ENCODE data around the gene SPEG.

The SPEG gene

GRCh38 chr2:219480004-219480403 lies 45.4 kb downstream of the SPEG start:
- DNase-seq (ENCODE audit: low spot score) = no peak

GRCh38 chr2:219482674-219483405 lies 48.2 kb downstream of the SPEG start:
- no peak for DNase-seq (ENCODE audit: low spot score)

GRCh38 chr2:219483451-219484342 lies 49.1 kb downstream of the SPEG start:
- DNase-seq (ENCODE audit: low spot score) = no peak

GRCh38 chr2:219484343-219485200 lies 49.9 kb downstream of the SPEG start:
- no peak for DNase-seq (ENCODE audit: low spot score)

- no peak for DNase-seq (ENCODE audit: low spot score)
These were observed 50.5 kb downstream of the SPEG start for GRCh38 chr2:219485201-219485580.

GRCh38 chr2:219486380-219486959 lies 51.8 kb downstream of the SPEG start:
- DNase-seq (ENCODE audit: low spot score) = no peak

GRCh38 chr2:219488149-219488843 lies 53.7 kb downstream of the SPEG start:
- no peak for DNase-seq (ENCODE audit: low spot score)

GRCh38 chr2:219488844-219489194 lies 54.2 kb downstream of the SPEG start:
- DNase-seq (ENCODE audit: low spot score) = no peak

- DNase-seq (ENCODE audit: low spot score) = no peak
These were observed 54.7 kb downstream of the SPEG start for GRCh38 chr2:219489315-219489714.

- DNase-seq (ENCODE audit: low spot score) = no peak
These were observed 55.5 kb downstream of the SPEG start for GRCh38 chr2:219490186-219490585.

GRCh38 chr2:219490600-219491130 lies 56.0 kb downstream of the SPEG start:
- DNase-seq (ENCODE audit: low spot score) = no peak

GRCh38 chr2:219491278-219491963 lies 56.8 kb downstream of the SPEG start:
- no peak for DNase-seq (ENCODE audit: low spot score)

GRCh38 chr2:219492575-219492974 lies 57.9 kb downstream of the SPEG start:
- no peak for DNase-seq (ENCODE audit: low spot score)

GRCh38 chr2:219493086-219493485 lies 58.4 kb downstream of the SPEG start:
- no peak for DNase-seq (ENCODE audit: low spot score)

- no peak for DNase-seq (ENCODE audit: low spot score)
These were observed 60.4 kb downstream of the SPEG start for GRCh38 chr2:219494952-219495530.

- peak; percentile 56 for DNase-seq (ENCODE audit: low spot score)
These were observed 61.0 kb downstream of the SPEG start for GRCh38 chr2:219495531-219496122.

GRCh38 chr2:219496247-219496824 lies 61.7 kb downstream of the SPEG start:
- no peak for DNase-seq (ENCODE audit: low spot score)

GRCh38 chr2:219496825-219497494 lies 62.3 kb downstream of the SPEG start:
- no peak for DNase-seq (ENCODE audit: low spot score)

Measured in pons (tissue), 1 donor.